Globus pallidus (tissue), 1 donor: Measurements from ENCODE around the gene BEND4.

ENCODE experiments used
- DNase-seq: peaks from one replicate; pipeline ENCODE4 v3.0.0-alpha.2; 2015; ENCODE audit warnings: low spot score

Gene BEND4

GRCh38 chr4:42104521-42104920 lies 47.9 kb downstream of the BEND4 start:
- DNase-seq, result no peak

GRCh38 chr4:42101446-42101975 lies 50.9 kb downstream of the BEND4 start:
- DNase-seq, result no peak

GRCh38 chr4:42088386-42088785 lies 64.1 kb downstream of the BEND4 start:
- DNase-seq, result no peak

DNA sequence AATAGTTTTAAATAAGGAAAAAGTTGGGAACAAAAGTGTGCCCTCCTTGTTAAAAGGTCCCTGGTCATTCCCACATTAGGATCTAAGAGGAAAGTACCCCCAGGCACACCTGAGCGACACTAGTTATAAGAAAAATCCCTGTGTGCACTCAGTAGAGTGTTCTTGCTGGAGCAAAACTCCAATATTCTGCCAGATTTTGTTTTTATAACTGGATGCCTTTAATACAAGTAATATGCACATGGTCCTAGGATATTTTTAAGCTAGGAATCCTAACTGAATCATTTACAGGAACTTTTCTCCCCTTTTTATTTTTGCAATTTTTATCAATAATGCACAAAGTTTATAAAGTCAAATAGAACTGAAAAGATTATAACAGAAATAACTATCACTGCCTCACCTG lies 68.6 kb downstream of the BEND4 start:
- no peak for DNase-seq

DNA sequence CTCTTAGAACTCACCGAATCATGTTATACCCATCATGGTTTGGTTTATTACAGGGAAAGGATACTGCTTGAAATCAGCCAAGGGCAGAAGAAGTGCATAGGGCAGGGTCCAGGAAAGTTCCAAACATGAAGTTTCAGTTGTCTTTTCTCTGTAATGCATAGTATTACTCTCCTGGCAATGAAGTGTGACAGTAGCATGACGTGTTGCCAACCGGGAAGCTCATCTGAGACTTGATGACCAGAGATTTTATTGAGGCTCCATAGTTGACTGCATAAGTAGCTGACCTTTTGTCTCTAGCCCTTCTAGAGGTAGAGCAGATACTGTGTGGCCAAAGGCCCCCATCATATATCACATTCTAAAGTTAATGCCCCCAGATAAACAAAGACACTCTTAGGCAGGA lies 72.1 kb downstream of the BEND4 start:
- no peak for DNase-seq

GRCh38 chr4:42078184-42078801 lies 74.2 kb downstream of the BEND4 start:
- no peak for DNase-seq

DNA sequence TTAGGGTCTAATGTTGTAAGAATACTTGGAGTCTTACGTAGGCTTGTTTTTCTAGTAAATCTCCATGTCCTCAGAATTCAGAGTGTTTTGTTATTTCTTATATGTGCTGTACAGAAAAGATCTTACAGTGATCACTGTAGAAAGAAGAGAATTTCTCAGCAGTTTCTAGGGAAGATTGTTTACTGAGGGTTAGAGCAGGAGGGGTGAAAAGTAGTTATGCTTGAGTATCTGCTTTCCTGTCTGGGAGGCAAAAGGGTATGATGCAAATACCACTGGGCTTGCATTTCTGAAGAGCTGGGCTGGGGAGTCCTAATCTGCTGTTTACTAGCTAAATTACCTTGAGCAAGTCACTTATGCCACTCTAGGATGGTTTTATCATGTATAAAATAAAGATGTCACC lies 78.2 kb downstream of the BEND4 start:
- no peak for DNase-seq

- DNase-seq, result no peak
Measured at GRCh38 chr4:42070463-42070862, 82.0 kb downstream of the BEND4 start.

DNA sequence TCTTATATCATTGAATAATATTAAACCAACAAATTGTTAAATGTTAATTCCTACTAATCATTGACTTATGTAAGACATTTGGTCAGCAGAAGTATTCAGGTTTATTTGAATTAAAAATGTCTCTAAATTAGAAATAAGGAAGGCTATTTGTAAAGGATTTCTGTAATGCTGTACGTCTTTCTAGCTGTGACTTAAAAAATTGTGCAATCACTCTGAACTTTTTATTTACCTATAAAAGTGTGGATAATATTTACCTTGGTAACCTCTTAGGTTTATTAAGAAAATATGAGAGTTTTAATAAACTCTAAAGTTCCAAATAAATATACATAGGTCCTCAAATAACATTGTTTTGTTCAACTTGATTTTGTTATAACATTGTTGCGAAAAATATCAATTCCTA lies 85.2 kb downstream of the BEND4 start:
- DNase-seq, result no peak

- no peak for DNase-seq
Measured at GRCh38 chr4:42066402-42066801, 86.1 kb downstream of the BEND4 start.
